NCI-H2029 treated with DMSO at 0.1 percent for 48 hours (cell line): ENCODE data around the gene SKP1.

Source experiments
- DNase-seq: peaks from one replicate; lab custom pipeline; 2025; lab: John Stamatoyannopoulos, UW

The SKP1 gene

GRCh38 chr5:134130239-134130945 lies 46.4 kb downstream of the SKP1 start:
- no peak for DNase-seq

- DNase-seq = no peak
Observed at GRCh38 chr5:134129411-134130238, 47.1 kb downstream of the SKP1 start.

- no peak for DNase-seq
Observed at GRCh38 chr5:134128648-134128995, 48.1 kb downstream of the SKP1 start.

- DNase-seq = no peak
Observed at GRCh38 chr5:134127988-134128647, 48.6 kb downstream of the SKP1 start.

- DNase-seq = no peak
Observed at GRCh38 chr5:134127376-134127861, 49.3 kb downstream of the SKP1 start.

GRCh38 chr5:134125039-134126015 lies 51.4 kb downstream of the SKP1 start:
- no peak for DNase-seq

- no peak for DNase-seq
Observed at GRCh38 chr5:134124289-134125038, 52.3 kb downstream of the SKP1 start.

GRCh38 chr5:134123360-134123759 lies 53.4 kb downstream of the SKP1 start:
- DNase-seq = no peak

GRCh38 chr5:134122530-134122929 lies 54.2 kb downstream of the SKP1 start:
- DNase-seq = no peak

- DNase-seq = no peak
Observed at GRCh38 chr5:134120386-134121138, 56.2 kb downstream of the SKP1 start.

GRCh38 chr5:134119720-134120119 lies 57.0 kb downstream of the SKP1 start:
- DNase-seq = no peak

GRCh38 chr5:134118212-134118835 lies 58.4 kb downstream of the SKP1 start:
- no peak for DNase-seq

- no peak for DNase-seq
Observed at GRCh38 chr5:134116789-134117761, 59.7 kb downstream of the SKP1 start.

- no peak for DNase-seq
Observed at GRCh38 chr5:134116286-134116685, 60.5 kb downstream of the SKP1 start.

- DNase-seq = no peak
Observed at GRCh38 chr5:134115806-134116175, 61.0 kb downstream of the SKP1 start.

- no peak for DNase-seq
Observed at GRCh38 chr5:134114886-134115805, 61.6 kb downstream of the SKP1 start.
